ENCODE data around the gene RANBP6. TPM values are rescaled to one million over a fixed set of nuclear protein-coding genes. Genes with fewer than 3 reads are reported as not detected.
"Not testable (repeated sequence)": the region's sequence is repeated elsewhere in the genome, so short reads cannot be mapped to it uniquely, and the experiment has no call there.

Gene RANBP6
- total RNA-seq = 10 to 100 TPM; 23.4 to 30.6 (median 24.4) TPM

- TF ChIP-seq CTCF (IDR thresholded peaks at IDR 0.05) (no peak), POLR2A (IDR thresholded peaks at IDR 0.05) (peak in 1 of 2 donors; percentile 77)
- Histone ChIP-seq H3K9me3 (no peaks in the 10 kb centered on the region), H3K4me3 (replicated peaks in 1 of 3) (peak within 1 kb of the TSS; percentile 18 to 35 (median 34)), H3K27me3 (no peaks in the 10 kb centered on the region), H3K27ac (peak within 1 kb of the TSS; percentile 20 to 86 (median 72)), H3K36me3 (no peaks in the 10 kb centered on the region), H3K4me1 (peaks cover 12 to 14% of the 10 kb centered on the region in 2 donors)
- DNase-seq = peak; percentile 90 to 91
- intact Hi-C loops (cut with DNase I) = no loop called here
- 9 to 19% methylated on average over 27 to 43 of the region's 43 CpGs for WGBS, 2 donors
Measured at GRCh38 chr9:6015278-6016157, at the start of gene RANBP6. Gene RANBP6 (minus strand): TSS chr9:6015624. CDS start chr9:6015607, 17 bp downstream.

GRCh38 chr9:6063146-6063545, 47.7 kb upstream of the RANBP6 start:
- H3K9me3 ChIP-seq; H3K4me1 ChIP-seq; DNase-seq; H3K27me3 ChIP-seq; intact Hi-C loops (cut with DNase I); H3K4me3 ChIP-seq (replicated peaks in 1 of 3); H3K36me3 ChIP-seq; H3K27ac ChIP-seq: not testable (repeated sequence)
- 89 to 94% methylated on average over 3 to 7 of the region's 7 CpGs for WGBS, 2 donors

GRCh38 chr9:6055666-6056065, 40.2 kb upstream of the RANBP6 start:
- TF ChIP-seq POLR2A (IDR thresholded peaks at IDR 0.05) (no peak), CTCF (IDR thresholded peaks at IDR 0.05) (no peak)
- Histone ChIP-seq H3K4me3 (replicated peaks in 1 of 3) (no peak overlapping the region), H3K27ac (no peak overlapping the region), H3K27me3 (no peaks in the 10 kb centered on the region), H3K4me1 (peaks cover 0 to 3% of the 10 kb centered on the region in 2 donors), H3K36me3 (no peaks in the 10 kb centered on the region), H3K9me3 (no peaks in the 10 kb centered on the region)
- DNase-seq = no peak
- 66 to 68% methylated on average over 3 of the region's 3 CpGs for WGBS, 2 donors
- intact Hi-C loops (cut with DNase I) = loop anchor here (2.0 kb wide), 2 partner anchors 169 to 251 kb away; no protein-coding TSS in a partner anchor

- H3K9me3 ChIP-seq = no peaks in the 10 kb centered on the region
- TF ChIP-seq POLR2A (IDR thresholded peaks at IDR 0.05) (no peak), CTCF (IDR thresholded peaks at IDR 0.05) (peak in 5 of 6 experiments; percentile 29 to 85 (median 58))
- H3K36me3 ChIP-seq = no peaks in the 10 kb centered on the region
- H3K4me1 ChIP-seq = peaks cover 0 to 3% of the 10 kb centered on the region in 2 donors
- no peaks in the 10 kb centered on the region for H3K27me3 ChIP-seq
- intact Hi-C loops (cut with DNase I) = loop anchor here (2.0 kb wide), 2 partner anchors 168 to 252 kb away; no protein-coding TSS in a partner anchor
- no peak overlapping the region for H3K4me3 ChIP-seq (replicated peaks in 1 of 3)
- DNase-seq = peak; percentile 34 to 50
- no peak overlapping the region for H3K27ac ChIP-seq
- WGBS, 2 donors = 34 to 40% methylated on average over 2 of the region's 2 CpGs
Measured at GRCh38 chr9:6055216-6055615, 39.8 kb upstream of the RANBP6 start.

- intact Hi-C loops (cut with DNase I) = loop anchor here (2.0 kb wide), 2 partner anchors 168 to 252 kb away; no protein-coding TSS in a partner anchor
- Histone ChIP-seq H3K27ac (no peak overlapping the region), H3K36me3 (no peaks in the 10 kb centered on the region), H3K9me3 (no peaks in the 10 kb centered on the region), H3K4me3 (replicated peaks in 1 of 3) (no peak overlapping the region), H3K27me3 (no peaks in the 10 kb centered on the region), H3K4me1 (peaks cover 0 to 3% of the 10 kb centered on the region in 2 donors)
- peak; percentile 49 to 82 (median 70) for TF ChIP-seq CTCF (IDR thresholded peaks at IDR 0.05)
- TF ChIP-seq POLR2A (IDR thresholded peaks at IDR 0.05) = no peak
- WGBS, 2 donors = 4 to 10% methylated on average over 3 of the region's 3 CpGs
- peak; percentile 75 to 81 for DNase-seq
Measured at GRCh38 chr9:6054280-6055099, 39.1 kb upstream of the RANBP6 start.
